H1 (cell line): ENCODE results near the gene ATG4C. TPM values are rescaled to one million over a fixed set of nuclear protein-coding genes. Genes with fewer than 3 reads are reported as not detected.
A peak's percentile ranks its signal among the peaks of the same experiment; 100 is the strongest.

Source experiments
- CTCF ChIA-PET: fragments of 300-600 bp; sonication (Branson Sonifier 250); formaldehyde crosslinking; loops from one replicate; lab custom pipeline; 2021; ENCODE audit not compliant: partially characterized antibody; lab: Charles Lee
- POLR2A ChIA-PET: fragments of 300-600 bp; sonication (Branson Sonifier 250); formaldehyde crosslinking; loops from one replicate; lab custom pipeline; 2021; ENCODE audit warnings: inconsistent platforms; ENCODE audit not compliant: partially characterized antibody; lab: Charles Lee
- DNase-seq, 2 experiments: peaks; one replicate each; pipeline versions ENCODE4 v3.0.0 to v3.0.0-alpha.2; 2010 to 2022; ENCODE audit warnings: low spot score in 2 of 2, low read depth in 1 of 2, mixed read lengths in 1 of 2
- FAIRE-seq: peaks from 2 replicates; lab custom pipeline; 2011; peaks lifted over from hg19 to GRCh38; lab: Jason Lieb, UNC
- H2AFZ ChIP-seq: 2 replicates; pipeline ENCODE4 v1.8.1; 2012; ENCODE audit warnings: low read length, inconsistent platforms
- H2AK5ac ChIP-seq: 2 replicates; pipeline ENCODE4 v1.6.1; 2013; ENCODE audit warnings: low read depth, low read length
- H2BK120ac ChIP-seq: replicated peaks from 2 replicates; pipeline ENCODE3; 2013; ENCODE audit warnings: low read depth, low read length, inconsistent platforms
- H2BK12ac ChIP-seq: 2 replicates; pipeline ENCODE4 v1.6.1; 2013; ENCODE audit warnings: low read depth, low read length
- H2BK15ac ChIP-seq: 2 replicates; pipeline ENCODE4 v1.6.1; 2013; ENCODE audit warnings: low read length
- H2BK20ac ChIP-seq: 2 replicates; pipeline ENCODE4 v1.6.1; 2013; ENCODE audit warnings: low read length
- H2BK5ac ChIP-seq: 2 replicates; pipeline ENCODE4 v1.6.1; 2013; ENCODE audit warnings: low read depth, low read length
- H3K14ac ChIP-seq: 2 replicates; pipeline ENCODE4 v1.6.1; 2013; ENCODE audit warnings: inconsistent platforms; ENCODE audit not compliant: insufficient read length
- H3K18ac ChIP-seq: 2 replicates; pipeline ENCODE4 v1.6.1; 2013; ENCODE audit warnings: low read length; ENCODE audit errors: extremely low read depth
- H3K23ac ChIP-seq: 2 replicates; pipeline ENCODE4 v1.6.1; 2013; ENCODE audit warnings: inconsistent platforms; ENCODE audit not compliant: insufficient read length
- H3K23me2 ChIP-seq: 2 replicates; pipeline ENCODE4 v1.6.1; 2013; ENCODE audit warnings: low read depth, low read length
- H3K27ac ChIP-seq: 2 replicates; pipeline ENCODE4 v1.6.1; 2011; ENCODE audit warnings: low read depth, low read length, inconsistent platforms
- H3K27me3 ChIP-seq, 4 experiments: replicated peaks in 1 of 4; 1 replicate in 1 of 4; 2 replicates in 3 of 4; pipeline versions ENCODE4 v1.6.1 to v1.8.1; 2011 to 2013; ENCODE audit warnings: low read length in 3 of 4, mild to moderate bottlenecking in 3 of 4, inconsistent platforms in 2 of 4, mixed read lengths in 2 of 4, moderate library complexity in 1 of 4; ENCODE audit not compliant: control insufficient read depth in 3 of 4, insufficient read depth in 3 of 4; ENCODE audit errors: extremely low read depth in 1 of 4
- H3K36me3 ChIP-seq, 4 experiments: 2 replicates each; pipeline versions ENCODE4 v1.6.1 to v1.8.1; 2011 to 2013; ENCODE audit warnings: mild to moderate bottlenecking in 4 of 4, low read length in 3 of 4, moderate library complexity in 2 of 4, control low read depth in 1 of 4, inconsistent platforms in 1 of 4; ENCODE audit not compliant: insufficient read depth in 4 of 4, control insufficient read depth in 2 of 4
- H3K4ac ChIP-seq: replicated peaks from 2 replicates; pipeline ENCODE3; 2013; ENCODE audit warnings: low read length, low read depth, mixed read lengths, inconsistent platforms; ENCODE audit not compliant: insufficient read length
- H3K4me1 ChIP-seq, 4 experiments: replicated peaks in 1 of 4; 1 replicate in 1 of 4; 2 replicates in 3 of 4; pipeline versions ENCODE4 v1.6.1 to v1.8.1; 2011 to 2013; ENCODE audit warnings: low read length in 3 of 4, inconsistent platforms in 2 of 4, mixed read lengths in 1 of 4; ENCODE audit not compliant: insufficient read depth in 4 of 4, control insufficient read depth in 3 of 4
- H3K4me2 ChIP-seq, 2 experiments: 2 replicates each; pipeline versions ENCODE4 v1.6.1 to v1.8.1; 2011 to 2013; ENCODE audit warnings: low read depth in 2 of 2, low read length in 2 of 2, control low read depth in 1 of 2, inconsistent platforms in 1 of 2, mild to moderate bottlenecking in 1 of 2; ENCODE audit not compliant: insufficient read depth in 1 of 2
- H3K4me3 ChIP-seq, 4 experiments: fragments of 200-600, 300-600 bp in 1 of 4; sonication (generic), shearing (Covaris generic), sonication (Bioruptor Twin) in 1 of 4; 2 replicates each; pipeline versions ENCODE4 v1.5.1 to v1.8.1; 2011 to 2016; ENCODE audit warnings: low read length in 4 of 4, low read depth in 3 of 4, control low read depth in 2 of 4, inconsistent platforms in 2 of 4, mild to moderate bottlenecking in 2 of 4, mixed read lengths in 1 of 4, moderate library complexity in 1 of 4; ENCODE audit not compliant: insufficient read depth in 2 of 4; ENCODE audit errors: extremely low read depth in 1 of 4
- H3K56ac ChIP-seq: replicated peaks from 2 replicates; pipeline ENCODE3; 2013; ENCODE audit warnings: low read depth, mild to moderate bottlenecking, mixed read lengths, low read length, inconsistent platforms; ENCODE audit not compliant: insufficient read length
- H3K79me1 ChIP-seq: 2 replicates; pipeline ENCODE4 v1.6.1; 2013; ENCODE audit warnings: low read depth, low read length, control low read depth
- H3K79me2 ChIP-seq, 2 experiments: 2 replicates each; pipeline versions ENCODE4 v1.6.1 to v1.8.1; 2012 to 2013; ENCODE audit warnings: low read length in 2 of 2, mild to moderate bottlenecking in 2 of 2, inconsistent platforms in 1 of 2; ENCODE audit not compliant: insufficient read depth in 2 of 2, control insufficient read depth in 1 of 2
- H3K9ac ChIP-seq, 4 experiments: replicated peaks in 1 of 4; 1 replicate in 1 of 4; 2 replicates in 3 of 4; pipeline versions ENCODE4 v1.6.1 to v1.8.1; 2011 to 2013; ENCODE audit warnings: low read depth in 3 of 4, low read length in 3 of 4, control low read depth in 2 of 4, mild to moderate bottlenecking in 2 of 4, moderate library complexity in 2 of 4, inconsistent platforms in 1 of 4; ENCODE audit errors: extremely low read depth in 1 of 4
- H3K9me3 ChIP-seq, 2 experiments: 2 replicates each; pipeline versions ENCODE4 v1.6.1 to v1.8.1; 2012 to 2013; ENCODE audit warnings: mild to moderate bottlenecking in 2 of 2, moderate library complexity in 2 of 2, control low read depth in 1 of 2, inconsistent platforms in 1 of 2, low read depth in 1 of 2, low read length in 1 of 2, mixed read lengths in 1 of 2; ENCODE audit not compliant: insufficient read depth in 2 of 2
- H4K20me1 ChIP-seq, 2 experiments: replicated peaks in 1 of 2; 2 replicates each; pipeline versions ENCODE3 to v1.8.1; 2011 to 2013; ENCODE audit warnings: inconsistent platforms in 2 of 2, low read length in 2 of 2, mild to moderate bottlenecking in 1 of 2; ENCODE audit not compliant: insufficient read depth in 2 of 2, control insufficient read depth in 1 of 2
- H4K5ac ChIP-seq: 2 replicates; pipeline ENCODE4 v1.6.1; 2013; ENCODE audit warnings: low read length, low read depth, mixed read lengths, inconsistent platforms; ENCODE audit not compliant: insufficient read length
- H4K8ac ChIP-seq: 2 replicates; pipeline ENCODE4 v1.8.0; 2013; ENCODE audit warnings: mild to moderate bottlenecking, moderate library complexity, low read length, inconsistent platforms; ENCODE audit not compliant: insufficient read depth; ENCODE audit errors: extremely low read depth
- H4K91ac ChIP-seq: replicated peaks from 2 replicates; pipeline ENCODE3; 2013; ENCODE audit warnings: low read length, mixed read lengths, inconsistent platforms; ENCODE audit not compliant: insufficient read length
- ATF3 ChIP-seq: IDR thresholded peaks from 2 replicates; pipeline ENCODE4 v1.6.1; 2011; ENCODE audit warnings: low read depth, mild to moderate bottlenecking, low read length; ENCODE audit not compliant: insufficient read depth
- CREB1 ChIP-seq: IDR thresholded peaks from 2 replicates; pipeline ENCODE4 v1.6.1; 2012; ENCODE audit warnings: inconsistent platforms
- E2F6 ChIP-seq: IDR thresholded peaks from 2 replicates; pipeline ENCODE4 v1.6.1; 2012; ENCODE audit warnings: inconsistent platforms
- GABPA ChIP-seq: IDR thresholded peaks from 2 replicates; pipeline ENCODE4 v1.6.1; 2011; ENCODE audit warnings: mild to moderate bottlenecking, low read length, moderate library complexity, borderline replicate concordance; ENCODE audit not compliant: insufficient read depth
- HDAC2 ChIP-seq, 2 experiments: fragments of 300-600 bp in 1 of 2; sonication (generic) in 1 of 2; IDR thresholded peaks; 2 replicates each; pipeline ENCODE4 v1.6.1; 2011 to 2012; ENCODE audit warnings: low read depth in 2 of 2, low read length in 2 of 2, mild to moderate bottlenecking in 2 of 2, moderate library complexity in 2 of 2, borderline replicate concordance in 1 of 2, inconsistent platforms in 1 of 2
- JUN ChIP-seq: IDR thresholded peaks from 2 replicates; pipeline ENCODE4 v1.6.1; 2011; ENCODE audit warnings: low read depth, mild to moderate bottlenecking, improper control_type of control experiment, low read length
- JUND ChIP-seq: IDR thresholded peaks from 2 replicates; pipeline ENCODE4 v1.6.1; 2011; ENCODE audit warnings: mild to moderate bottlenecking, improper control_type of control experiment, low read length
- SIN3A ChIP-seq, 2 experiments: IDR thresholded peaks in 1 of 2; conservative IDR thresholded peaks in 1 of 2; 2 replicates each; pipeline ENCODE4 v1.6.1; 2011 to 2012; ENCODE audit warnings: low read length in 2 of 2, improper control_type of control experiment in 1 of 2, low read depth in 1 of 2, mild to moderate bottlenecking in 1 of 2
- SP4 ChIP-seq: IDR thresholded peaks from 2 replicates; pipeline ENCODE4 v1.6.1; 2012; ENCODE audit warnings: low read length, inconsistent platforms
- WGBS, 2 experiments: shearing (Covaris generic) in 1 of 2; methylation state at CpG; one replicate each; pipeline versions ENCODE4 v1.1.6 to v1.1.7; 2013 to 2015; ENCODE audit warnings: low lambda C conversion rate in 2 of 2, mixed read lengths in 2 of 2, inconsistent platforms in 1 of 2, low coverage in 1 of 2, missing lambda C conversion rate in 1 of 2; ENCODE audit not compliant: insufficient replicate concordance in 2 of 2, insufficient coverage in 1 of 2, insufficient read length in 1 of 2; ENCODE audit errors: extremely low coverage in 1 of 2, missing lambda C conversion rate in 1 of 2; 5-methylcytosine and 5-hydroxymethylcytosine counted together
- polyA plus RNA-seq, 7 experiments: library from polyadenylated mRNA; depleted of rRNA in 3 of 7; stranded (reverse) in 5 of 7; unstranded in 2 of 7; fragments of >200 nt in 5 of 7; fragments of 200-250 nt in 2 of 7; gene quantifications; 1 replicate in 5 of 7; 2 replicates in 1 of 7; 4 replicates in 1 of 7; pipeline versions ENCODE4 v1.2.1 to v1.2.3, GENCODE V29; 2011 to 2013; ENCODE audit warnings: missing spikeins in 2 of 7, mixed read lengths in 2 of 7
- total RNA-seq: library from RNA; stranded (reverse); fragmentation: NEBNext Ultra II Directional; extraction: Animal tissue kit (Norgen Biotek cat#: 25700); gene quantifications from 2 replicates; pipeline ENCODE4 v1.2.1, GENCODE V29; 2021
- TF ChIP-seq, protein P1 (sequence below): IDR thresholded peaks from 2 replicates; pipeline ENCODE4 v1.6.1; 2012; ENCODE audit warnings: low read length, inconsistent platforms

ATG4C gene
- total and polyA plus RNA-seq, 2 of the 8 experiments (the other 6 are each of a cell fraction or from before 2014, with no cell fraction given) = 5.1 to 22.2 TPM

- 0 out of 2 replicates have a peak overlapping the region, but pooled peaks have one; percentile 31 for H4K8ac ChIP-seq
- no peak overlapping the region for H2BK5ac ChIP-seq
- no peak overlapping the region for H2AK5ac ChIP-seq
- H2BK12ac ChIP-seq = no peak overlapping the region
- no peak overlapping the region for H3K4ac ChIP-seq
- peak overlapping the region; percentile 43 for H2AFZ ChIP-seq
- H3K4me3 ChIP-seq = no peak overlapping the region
- no peaks in the 10 kb centered on the region for H4K20me1 ChIP-seq
- ChIA-PET CTCF (interaction anchor here (0.8 to 5.3 kb wide), 62 partner anchors 10 to 732 kb away, joined by 3 to 77 read pairs (median 4); no protein-coding TSS in a partner anchor), POLR2A (interaction anchor here (0.8 kb wide), 1 partner anchor 10 kb away, joined by 3 read pairs; no protein-coding TSS in a partner anchor)
- H3K9ac ChIP-seq = no peak overlapping the region
- FAIRE-seq (no peak), DNase-seq (no peak)
- no peak overlapping the region for H3K14ac ChIP-seq
- no peaks in the 10 kb centered on the region for H3K36me3 ChIP-seq
- no peak overlapping the region for H2BK15ac ChIP-seq
- H3K18ac ChIP-seq = no peak overlapping the region
- H3K27me3 ChIP-seq = no peaks in the 10 kb centered on the region
- H3K23me2 ChIP-seq = no peaks in the 10 kb centered on the region; the same call in 1 of the 2 replicates
- no peaks in the 10 kb centered on the region for H3K79me2 ChIP-seq
- 89% methylated on average over 8 of the region's 8 CpGs; no CpG with 5 or more reads in 1 of the 2 experiments for WGBS, 2 experiments
- no peak overlapping the region for H2BK120ac ChIP-seq
- no peaks in the 10 kb centered on the region for H3K79me1 ChIP-seq
- H3K56ac ChIP-seq = no peak overlapping the region
- H4K91ac ChIP-seq = no peak overlapping the region
- no peak overlapping the region for H3K27ac ChIP-seq
- no peak overlapping the region for H4K5ac ChIP-seq
- H3K9me3 ChIP-seq = no peaks in the 10 kb centered on the region
- H2BK20ac ChIP-seq = no peak overlapping the region
- no peak overlapping the region for H3K4me2 ChIP-seq
- no peak overlapping the region for H3K23ac ChIP-seq
- no peaks in the 10 kb centered on the region; a peak in 1 of 7 replicates for H3K4me1 ChIP-seq
- no peak for TF ChIP-seq ATF3
- TF ChIP-seq, protein P1, sequence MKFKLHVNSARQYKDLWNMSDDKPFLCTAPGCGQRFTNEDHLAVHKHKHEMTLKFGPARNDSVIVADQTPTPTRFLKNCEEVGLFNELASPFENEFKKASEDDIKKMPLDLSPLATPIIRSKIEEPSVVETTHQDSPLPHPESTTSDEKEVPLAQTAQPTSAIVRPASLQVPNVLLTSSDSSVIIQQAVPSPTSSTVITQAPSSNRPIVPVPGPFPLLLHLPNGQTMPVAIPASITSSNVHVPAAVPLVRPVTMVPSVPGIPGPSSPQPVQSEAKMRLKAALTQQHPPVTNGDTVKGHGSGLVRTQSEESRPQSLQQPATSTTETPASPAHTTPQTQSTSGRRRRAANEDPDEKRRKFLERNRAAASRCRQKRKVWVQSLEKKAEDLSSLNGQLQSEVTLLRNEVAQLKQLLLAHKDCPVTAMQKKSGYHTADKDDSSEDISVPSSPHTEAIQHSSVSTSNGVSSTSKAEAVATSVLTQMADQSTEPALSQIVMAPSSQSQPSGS = no peak
- no peak for TF ChIP-seq JUND
- TF ChIP-seq E2F6 = no peak
- no peak for TF ChIP-seq JUN
- no peak for TF ChIP-seq HDAC2 (IDR thresholded peaks at IDR 0.05; ENCODE audit: borderline replicate concordance in 1 of 2, low read depth in 2 of 2, low read length in 2 of 2)
- no peak for TF ChIP-seq GABPA
- no peak for TF ChIP-seq SP4
- TF ChIP-seq CREB1 = no peak
- no peak for TF ChIP-seq SIN3A (conservative IDR thresholded peaks at IDR 0.05 in 1 of 2, IDR thresholded peaks at IDR 0.05 in 1 of 2; ENCODE audit: low read depth in 1 of 2, low read length in 2 of 2)
These were observed 121.9 kb downstream of the ATG4C start for GRCh38 chr1:62905872-62906271.
